Osteoblast (primary cell): Measurements from ENCODE around the gene MPI. TPM values are rescaled to one million over a fixed set of nuclear protein-coding genes. Genes with fewer than 3 reads are reported as not detected.
A peak's percentile ranks its signal among the peaks of the same experiment; 100 is the strongest.

Experiments used
- DNase-seq: peaks from one replicate; pipeline ENCODE4 v3.0.0; 2011; ENCODE audit warnings: low spot score, mixed read lengths; ENCODE audit not compliant: insufficient read length; ENCODE audit errors: missing footprints
- H2AFZ ChIP-seq: 2 replicates; pipeline ENCODE4 v1.6.0; 2011; ENCODE audit warnings: mild to moderate bottlenecking, low read length
- H3K27ac ChIP-seq: 2 replicates; pipeline ENCODE4 v1.5.1; 2011; ENCODE audit warnings: mild to moderate bottlenecking, low read depth, low read length, moderate library complexity
- H3K27me3 ChIP-seq: 2 replicates; pipeline ENCODE4 v1.6.0; 2012; ENCODE audit warnings: mild to moderate bottlenecking, control low read depth, inconsistent platforms, low read length, moderate library complexity; ENCODE audit not compliant: insufficient read depth
- H3K36me3 ChIP-seq: 2 replicates; pipeline ENCODE4 v1.5.1; 2011; ENCODE audit warnings: mild to moderate bottlenecking, low read length, control low read depth, moderate library complexity; ENCODE audit not compliant: insufficient read depth
- H3K4me1 ChIP-seq: 2 replicates; pipeline ENCODE4 v1.5.1; 2011; ENCODE audit warnings: mild to moderate bottlenecking, low read length, control low read depth, moderate library complexity; ENCODE audit not compliant: insufficient read depth
- H3K4me2 ChIP-seq: 2 replicates; pipeline ENCODE4 v1.6.0; 2011; ENCODE audit warnings: mild to moderate bottlenecking, low read length; ENCODE audit not compliant: insufficient read depth
- H3K4me3 ChIP-seq: fragments of 200-600 bp; sonication (generic); 3 replicates; pipeline ENCODE4 v1.5.1; 2012; ENCODE audit warnings: mild to moderate bottlenecking, low read length, inconsistent platforms; ENCODE audit not compliant: insufficient read depth
- H3K79me2 ChIP-seq: 2 replicates; pipeline ENCODE4 v1.6.0; 2012; ENCODE audit warnings: mild to moderate bottlenecking, low read length, control low read depth, inconsistent platforms; ENCODE audit not compliant: insufficient read depth
- H3K9me3 ChIP-seq: 2 replicates; pipeline ENCODE4 v1.5.1; 2011; ENCODE audit warnings: low read depth, low read length, control low read depth
- H4K20me1 ChIP-seq: 2 replicates; pipeline ENCODE4 v1.6.0; 2012; ENCODE audit warnings: mild to moderate bottlenecking, low read length, control low read depth; ENCODE audit not compliant: insufficient read depth
- total RNA-seq: library from RNA; depleted of rRNA; stranded (reverse); fragments of >200 nt; gene quantifications from 2 replicates; pipeline ENCODE4 v1.2.3, GENCODE V29; 2012
- TF ChIP-seq, protein P1 (sequence below): IDR thresholded peaks from 2 replicates; pipeline ENCODE4 v1.5.1; 2011; ENCODE audit warnings: mild to moderate bottlenecking, low read depth, low read length, moderate library complexity; ENCODE audit errors: extremely low read depth

MPI gene
- total RNA-seq, 1 donor: 54.3 TPM

DNA sequence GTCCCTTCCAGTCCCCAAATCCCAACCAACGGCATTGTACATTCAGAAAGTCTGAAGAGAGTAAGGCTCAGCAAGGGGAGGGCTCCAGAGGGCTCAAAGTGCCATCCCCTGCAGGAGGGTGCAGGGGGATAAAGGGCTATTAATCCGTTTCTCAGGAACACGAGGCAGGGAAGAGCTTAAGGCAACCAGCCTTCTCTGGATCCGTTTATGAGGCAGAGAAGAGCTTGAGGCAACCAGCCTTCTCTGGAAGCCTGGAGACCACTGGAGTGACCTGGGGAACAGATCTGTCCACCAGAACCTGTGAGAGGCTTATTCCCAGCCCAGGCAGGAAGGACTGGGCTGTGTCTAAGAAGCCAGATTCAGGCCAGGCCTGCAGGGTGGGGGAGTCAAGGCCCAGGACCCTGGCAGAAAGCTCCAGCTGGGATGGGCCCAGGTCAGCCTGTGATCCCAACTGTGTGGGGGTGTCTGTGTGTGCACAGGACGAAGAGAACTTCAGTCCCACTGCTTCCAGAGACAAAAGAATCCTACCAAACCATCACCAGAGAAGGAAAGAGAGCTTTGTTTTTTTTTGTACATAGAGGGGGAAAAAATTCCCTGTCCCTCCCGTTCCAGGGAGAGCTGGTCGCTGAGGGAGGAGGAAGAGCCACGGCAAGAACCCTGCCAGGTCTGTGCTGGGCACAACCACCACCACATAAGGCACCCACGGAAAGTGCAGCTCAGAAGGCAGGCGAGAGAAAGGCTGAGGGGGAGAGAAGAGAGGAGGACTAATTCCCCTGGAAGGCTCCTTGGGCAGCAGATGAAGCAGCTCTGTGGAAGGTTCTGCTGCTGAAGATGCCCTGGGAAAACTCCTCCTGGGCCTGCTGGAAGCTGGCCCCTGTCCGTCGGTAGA is 45.3 kb upstream of the MPI start:
- Histone ChIP-seq H3K4me3 (no peak overlapping the region), H4K20me1 (peaks cover 9% of the 10 kb centered on the region), H3K36me3 (peaks cover 19% of the 10 kb centered on the region), H2AFZ (no peak overlapping the region), H3K4me1 (peaks cover 11% of the 10 kb centered on the region), H3K27ac (peak overlapping the region; percentile 12), H3K79me2 (peaks cover 9% of the 10 kb centered on the region), H3K9me3 (no peaks in the 10 kb centered on the region), H3K27me3 (no peaks in the 10 kb centered on the region), H3K4me2 (no peak overlapping the region)
- peak; percentile 73 for DNase-seq
- TF ChIP-seq, protein P1, sequence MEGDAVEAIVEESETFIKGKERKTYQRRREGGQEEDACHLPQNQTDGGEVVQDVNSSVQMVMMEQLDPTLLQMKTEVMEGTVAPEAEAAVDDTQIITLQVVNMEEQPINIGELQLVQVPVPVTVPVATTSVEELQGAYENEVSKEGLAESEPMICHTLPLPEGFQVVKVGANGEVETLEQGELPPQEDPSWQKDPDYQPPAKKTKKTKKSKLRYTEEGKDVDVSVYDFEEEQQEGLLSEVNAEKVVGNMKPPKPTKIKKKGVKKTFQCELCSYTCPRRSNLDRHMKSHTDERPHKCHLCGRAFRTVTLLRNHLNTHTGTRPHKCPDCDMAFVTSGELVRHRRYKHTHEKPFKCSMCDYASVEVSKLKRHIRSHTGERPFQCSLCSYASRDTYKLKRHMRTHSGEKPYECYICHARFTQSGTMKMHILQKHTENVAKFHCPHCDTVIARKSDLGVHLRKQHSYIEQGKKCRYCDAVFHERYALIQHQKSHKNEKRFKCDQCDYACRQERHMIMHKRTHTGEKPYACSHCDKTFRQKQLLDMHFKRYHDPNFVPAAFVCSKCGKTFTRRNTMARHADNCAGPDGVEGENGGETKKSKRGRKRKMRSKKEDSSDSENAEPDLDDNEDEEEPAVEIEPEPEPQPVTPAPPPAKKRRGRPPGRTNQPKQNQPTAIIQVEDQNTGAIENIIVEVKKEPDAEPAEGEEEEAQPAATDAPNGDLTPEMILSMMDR: no peak

DNA sequence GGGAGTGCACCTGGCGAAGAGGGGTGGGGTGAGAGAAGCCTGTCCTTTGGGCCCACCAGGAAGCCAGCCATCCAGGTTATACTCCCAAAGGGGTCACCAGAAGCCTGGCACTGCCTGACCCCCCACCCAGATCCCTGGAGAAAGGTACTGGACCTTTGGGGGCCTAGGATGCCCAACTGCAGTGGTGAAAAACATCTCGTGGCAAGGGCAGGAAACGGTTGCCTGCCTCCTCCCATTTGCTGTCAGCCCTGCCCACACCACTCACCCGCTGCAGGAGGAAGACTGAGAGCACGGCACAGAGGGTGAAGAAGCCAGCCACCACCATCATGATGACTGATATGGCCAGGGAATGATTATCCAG is 44.7 kb upstream of the MPI start:
- peaks cover 9% of the 10 kb centered on the region for H4K20me1 ChIP-seq
- H3K4me1 ChIP-seq: peaks cover 11% of the 10 kb centered on the region
- H2AFZ ChIP-seq: no peak overlapping the region
- no peaks in the 10 kb centered on the region for H3K27me3 ChIP-seq
- H3K9me3 ChIP-seq: no peaks in the 10 kb centered on the region
- no peak for DNase-seq
- H3K36me3 ChIP-seq: peaks cover 25% of the 10 kb centered on the region
- H3K79me2 ChIP-seq: peaks cover 9% of the 10 kb centered on the region
- no peak overlapping the region for H3K27ac ChIP-seq
- TF ChIP-seq, protein P1: no peak
- H3K4me3 ChIP-seq: no peak overlapping the region
- H3K4me2 ChIP-seq: no peak overlapping the region

DNA sequence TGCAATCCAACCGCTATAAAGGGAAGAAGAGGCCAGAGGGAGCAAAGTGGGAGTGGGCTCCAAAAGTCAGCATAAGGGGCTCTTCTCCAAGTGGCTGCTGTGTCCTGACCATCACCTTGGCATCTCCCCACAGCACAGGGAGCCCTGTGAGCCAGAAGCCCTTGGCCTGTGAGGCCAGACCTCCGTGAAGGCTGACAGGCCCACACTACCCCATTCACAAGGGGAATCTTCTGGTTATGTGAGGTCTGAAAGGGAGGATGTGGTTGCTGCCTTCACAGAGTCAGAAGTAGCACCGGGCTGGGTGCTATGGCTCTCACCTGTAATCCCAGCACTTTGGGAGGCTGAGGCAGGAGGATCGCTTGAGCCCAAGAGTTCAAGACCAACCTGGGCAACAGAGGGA is 44.3 kb upstream of the MPI start:
- no peak overlapping the region for H2AFZ ChIP-seq
- no peak overlapping the region for H3K27ac ChIP-seq
- peaks cover 11% of the 10 kb centered on the region for H3K4me1 ChIP-seq
- TF ChIP-seq, protein P1: no peak
- H3K4me2 ChIP-seq: no peak overlapping the region
- peaks cover 9% of the 10 kb centered on the region for H4K20me1 ChIP-seq
- no peak overlapping the region for H3K4me3 ChIP-seq
- H3K36me3 ChIP-seq: peaks cover 27% of the 10 kb centered on the region
- H3K27me3 ChIP-seq: no peaks in the 10 kb centered on the region
- no peaks in the 10 kb centered on the region for H3K9me3 ChIP-seq
- H3K79me2 ChIP-seq: peaks cover 9% of the 10 kb centered on the region
- DNase-seq: peak; percentile 58

DNA sequence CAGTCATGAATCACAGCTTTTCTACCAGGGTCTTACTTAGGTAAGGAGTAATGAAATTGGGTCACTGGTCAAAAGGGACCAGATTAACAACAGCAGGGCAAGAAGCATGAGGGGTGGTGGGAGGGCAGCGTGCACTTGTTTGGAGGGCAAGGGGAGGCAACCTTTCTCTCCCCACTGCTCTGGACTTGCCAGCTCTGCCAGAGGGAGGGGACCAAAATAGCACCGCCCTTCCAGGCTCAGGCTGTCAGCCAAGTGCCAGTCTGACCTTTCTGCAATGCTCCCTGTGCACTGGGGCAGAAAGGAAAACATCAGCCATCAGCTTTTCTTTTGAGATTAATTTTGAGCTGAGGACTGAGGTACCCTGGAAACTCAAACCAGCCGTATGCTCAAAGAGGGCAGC is 42.4 kb upstream of the MPI start:
- no peaks in the 10 kb centered on the region for H3K9me3 ChIP-seq
- no peak overlapping the region for H3K4me3 ChIP-seq
- TF ChIP-seq, protein P1: no peak
- H3K4me1 ChIP-seq: peaks cover 5% of the 10 kb centered on the region
- H4K20me1 ChIP-seq: no peaks in the 10 kb centered on the region
- H3K36me3 ChIP-seq: peaks cover 44% of the 10 kb centered on the region
- H2AFZ ChIP-seq: no peak overlapping the region
- H3K4me2 ChIP-seq: no peak overlapping the region
- DNase-seq: no peak
- H3K79me2 ChIP-seq: no peaks in the 10 kb centered on the region
- H3K27ac ChIP-seq: no peak overlapping the region
- H3K27me3 ChIP-seq: no peaks in the 10 kb centered on the region
